ENCODE data around the gene TGFBR3. TPM values are rescaled to one million over a fixed set of nuclear protein-coding genes. Genes with fewer than 3 reads are reported as not detected.

TGFBR3 gene
- total and polyA plus RNA-seq, 2 of the 8 experiments (the other 6 are each of a cell fraction or from before 2014, with no cell fraction given): 2.0 to 6.1 TPM

- ChIA-PET POLR2A (ENCODE audit: partially characterized antibody) (no interaction called here), CTCF (ENCODE audit: partially characterized antibody) (interaction anchor here (0.8 to 1.5 kb wide), 2 partner anchors 8 to 16 kb away, joined by 3 read pairs; no protein-coding TSS in a partner anchor)
- Histone ChIP-seq H3K9ac (replicated peaks in 1 of 4; ENCODE audit: extremely low read depth in 1 of 4, low read depth in 3 of 4, low read length in 3 of 4) (no peak overlapping the region), H4K5ac (ENCODE audit: insufficient read length, low read depth, low read length) (no peak overlapping the region), H4K91ac (replicated peaks; ENCODE audit: insufficient read length, low read length) (no peak overlapping the region), H3K36me3 (ENCODE audit: control insufficient read depth in 2 of 4, insufficient read depth in 4 of 4, low read length in 3 of 4) (no peaks in the 10 kb centered on the region), H3K79me1 (ENCODE audit: low read depth, low read length) (no peaks in the 10 kb centered on the region), H4K20me1 (replicated peaks in 1 of 2; ENCODE audit: control insufficient read depth in 1 of 2, insufficient read depth in 2 of 2, low read length in 2 of 2) (no peaks in the 10 kb centered on the region), H3K9me3 (ENCODE audit: insufficient read depth in 2 of 2, low read depth in 1 of 2, low read length in 1 of 2) (no peaks in the 10 kb centered on the region), H3K27me3 (replicated peaks in 1 of 4; ENCODE audit: control insufficient read depth in 3 of 4, extremely low read depth in 1 of 4, insufficient read depth in 3 of 4, low read length in 3 of 4) (no peaks in the 10 kb centered on the region), H3K27ac (ENCODE audit: low read depth, low read length) (no peak overlapping the region), H2AFZ (ENCODE audit: low read length) (no peak overlapping the region), H3K23ac (ENCODE audit: insufficient read length) (no peak overlapping the region), H2BK5ac (ENCODE audit: low read depth, low read length) (no peak overlapping the region), H2BK20ac (ENCODE audit: low read length) (no peak overlapping the region), H2BK12ac (ENCODE audit: low read depth, low read length) (no peak overlapping the region), H2AK5ac (ENCODE audit: low read depth, low read length) (no peak overlapping the region), H4K8ac (ENCODE audit: extremely low read depth, insufficient read depth, low read length) (no peak overlapping the region), H2BK15ac (ENCODE audit: low read length) (no peak overlapping the region), H3K4ac (replicated peaks; ENCODE audit: insufficient read length, low read depth, low read length) (no peak overlapping the region), H3K4me1 (replicated peaks in 1 of 4; ENCODE audit: control insufficient read depth in 3 of 4, insufficient read depth in 4 of 4, low read length in 3 of 4) (no peaks in the 10 kb centered on the region; a peak in 2 of 7 replicates), H3K14ac (ENCODE audit: insufficient read length) (no peak overlapping the region), H3K79me2 (ENCODE audit: control insufficient read depth in 1 of 2, insufficient read depth in 2 of 2, low read length in 2 of 2) (no peaks in the 10 kb centered on the region), H3K4me3 (ENCODE audit: extremely low read depth in 1 of 4, insufficient read depth in 2 of 4, low read depth in 3 of 4, low read length in 4 of 4) (no peak overlapping the region), H3K4me2 (ENCODE audit: insufficient read depth in 1 of 2, low read depth in 2 of 2, low read length in 2 of 2) (no peak overlapping the region), H3K23me2 (ENCODE audit: low read depth, low read length) (no peaks in the 10 kb centered on the region), H3K56ac (replicated peaks; ENCODE audit: insufficient read length, low read depth, low read length) (no peak overlapping the region), H3K18ac (ENCODE audit: extremely low read depth, low read length) (no peak overlapping the region), H2BK120ac (replicated peaks; ENCODE audit: low read depth, low read length) (no peak overlapping the region)
- WGBS, 2 experiments (ENCODE audit: extremely low coverage in 1 of 2, insufficient coverage in 1 of 2, insufficient read length in 1 of 2, insufficient replicate concordance in 2 of 2, low coverage in 1 of 2, low lambda C conversion rate in 2 of 2, missing lambda C conversion rate in 1 of 2): 100% methylated on average over 1 of the region's 1 CpG; no CpG with 5 or more reads in 1 of the 2 experiments
- DNase-seq (ENCODE audit: low read depth in 1 of 2, low spot score in 2 of 2) (no peak), FAIRE-seq (no peak)
- TF ChIP-seq SRF (IDR thresholded peaks at IDR 0.05; ENCODE audit: low read depth, low read length) (no peak), POLR2AphosphoS5 (IDR thresholded peaks at IDR 0.05; ENCODE audit: low read depth, low read length) (no peak), MAX (IDR thresholded peaks at IDR 0.05) (no peak), CTCF (IDR thresholded peaks at IDR 0.05; ENCODE audit: control extremely low read depth in 1 of 3, insufficient read depth in 1 of 3, low read depth in 1 of 3, low read length in 3 of 3) (no peak), TCF12 (IDR thresholded peaks at IDR 0.05; ENCODE audit: low read depth, low read length) (no peak), SIX5 (IDR thresholded peaks at IDR 0.05; ENCODE audit: low read depth, low read length) (no peak), GTF2F1 (IDR thresholded peaks at IDR 0.05; ENCODE audit: borderline replicate concordance, low read depth, low read length) (no peak)
Observed at GRCh38 chr1:91850708-91851107, 35.2 kb downstream of the TGFBR3 start.

All from H1 (cell line).